Testis (tissue), 3 donors: Measurements from ENCODE around the gene USP16. TPM values are rescaled to one million over a fixed set of nuclear protein-coding genes. Genes with fewer than 3 reads are reported as not detected.

Experiments used
- DNase-seq: peaks from one replicate; pipeline ENCODE4 v3.0.0-alpha.2; 2019
- H3K27ac ChIP-seq, 2 donors: fragments of 200-600 bp; sonication (generic); one replicate each; pipeline ENCODE4 v1.5.1; 2019
- H3K27me3 ChIP-seq: fragments of 200-600 bp; sonication (generic); one replicate; pipeline ENCODE4 v1.5.1; 2019
- H3K36me3 ChIP-seq: fragments of 200-600 bp; sonication (generic); one replicate; pipeline ENCODE4 v1.5.1; 2017; ENCODE audit warnings: low read depth; ENCODE audit errors: missing control alignments
- H3K4me1 ChIP-seq: fragments of 200-600 bp; sonication (generic); one replicate; pipeline ENCODE4 v1.5.1; 2019
- H3K4me3 ChIP-seq, 2 donors: fragments of 200-600 bp; sonication (generic); one replicate each; pipeline ENCODE4 v1.5.1; 2017 to 2019
- H3K9me3 ChIP-seq: fragments of 200-600 bp; sonication (generic); one replicate; pipeline ENCODE4 v1.5.1; 2017
- CTCF ChIP-seq, 3 experiments: fragments of 450-650 bp in 2 of 3; fragments of 200-600 bp in 1 of 3; sonication (generic) in 1 of 3; IDR thresholded peaks; one replicate each; pipeline ENCODE4 v1.5.1; 2016 to 2019; ENCODE audit warnings: antibody characterized with exemption in 3 of 3, mild to moderate bottlenecking in 2 of 3, moderate library complexity in 1 of 3
- POLR2A ChIP-seq: fragments of 450-650 bp; IDR thresholded peaks from one replicate; pipeline ENCODE4 v1.6.1; 2017; ENCODE audit warnings: antibody characterized with exemption, mild to moderate bottlenecking, moderate library complexity
- WGBS, 2 donors: methylation state at CpG; one replicate each; pipeline ENCODE4 v1.1.5; 2018; 5-methylcytosine and 5-hydroxymethylcytosine counted together
- intact Hi-C: fragments of 100-400 bp; cut with DNase I; formaldehyde crosslinking; loops from one replicate; pipeline ENCODE4 v1.15.1; 2023; ENCODE audit warnings: low total_unique reads
- polyA plus RNA-seq: library from polyadenylated mRNA; stranded (reverse); fragments of 350-450 nt; fragmentation: Illumina TruSeq; extraction: RNeasy Lipid Tissue Mini Kit (QIAGEN cat#74804); gene quantifications from one replicate; pipeline ENCODE4 v1.2.3, GENCODE V29; 2014; ENCODE audit warnings: low read depth, low replicate concordance; ENCODE audit not compliant: insufficient read depth
- total RNA-seq, 2 donors: library from RNA; depleted of rRNA; stranded (reverse); fragments of >200 nt; gene quantifications; one replicate each; pipeline ENCODE4 v1.2.3, GENCODE V29; 2016

The USP16 gene
- total and polyA plus RNA-seq, 3 donors from 2014 or later = 17.9 to 37.9 (median 33.2) TPM

GRCh38 chr21:29083306-29083705 is 58.8 kb downstream of the USP16 start:
- intact Hi-C loops = no loop called here
- WGBS, 2 donors = 70 to 76% methylated on average over 3 of the region's 3 CpGs

GRCh38 chr21:29084372-29084771 is 59.9 kb downstream of the USP16 start:
- 54 to 61% methylated on average over 2 of the region's 2 CpGs for WGBS, 2 donors
- Histone ChIP-seq H3K27ac (no peak overlapping the region), H3K4me1 (peaks cover 12% of the 10 kb centered on the region), H3K9me3 (no peaks in the 10 kb centered on the region), H3K36me3 (no peaks in the 10 kb centered on the region), H3K4me3 (no peak overlapping the region), H3K27me3 (no peaks in the 10 kb centered on the region)
- TF ChIP-seq CTCF (IDR thresholded peaks at IDR 0.05) = no peak
- no peak for TF ChIP-seq POLR2A
- intact Hi-C loops = no loop called here
- DNase-seq = no peak

More at GRCh38 chr21:29083306-29083705, 58.8 kb downstream of the USP16 start:
- H3K27ac ChIP-seq = no peak overlapping the region
- H3K27me3 ChIP-seq = no peaks in the 10 kb centered on the region
- H3K9me3 ChIP-seq = no peaks in the 10 kb centered on the region
- H3K4me3 ChIP-seq = no peak overlapping the region
- H3K4me1 ChIP-seq = peaks cover 20% of the 10 kb centered on the region
- no peak for DNase-seq
- TF ChIP-seq POLR2A (no peak), CTCF (IDR thresholded peaks at IDR 0.05) (no peak)
- H3K36me3 ChIP-seq = no peaks in the 10 kb centered on the region

- Histone ChIP-seq H3K9me3 (no peaks in the 10 kb centered on the region), H3K4me3 (no peak overlapping the region), H3K27ac (no peak overlapping the region), H3K4me1 (peaks cover 11% of the 10 kb centered on the region), H3K27me3 (no peaks in the 10 kb centered on the region), H3K36me3 (no peaks in the 10 kb centered on the region)
- WGBS, 2 donors = 84 to 85% methylated on average over 8 of the region's 8 CpGs
- intact Hi-C loops = no loop called here
- DNase-seq = no peak
- TF ChIP-seq CTCF (IDR thresholded peaks at IDR 0.05) (no peak), POLR2A (no peak)
Observed at GRCh38 chr21:29085106-29085752, 60.8 kb downstream of the USP16 start.

- H3K36me3 ChIP-seq = no peaks in the 10 kb centered on the region
- peaks cover 2% of the 10 kb centered on the region for H3K4me1 ChIP-seq
- no peaks in the 10 kb centered on the region for H3K27me3 ChIP-seq
- H3K9me3 ChIP-seq = no peaks in the 10 kb centered on the region
- no peak for DNase-seq
- intact Hi-C loops = loop anchor here (5.0 kb wide), 1 partner anchor 281 kb away; no protein-coding TSS in a partner anchor
- no peak overlapping the region for H3K4me3 ChIP-seq
- 58 to 73% methylated on average over 1 of the region's 1 CpG for WGBS, 2 donors
- H3K27ac ChIP-seq = no peak overlapping the region
- TF ChIP-seq CTCF (IDR thresholded peaks at IDR 0.05) (no peak), POLR2A (no peak)
Observed at GRCh38 chr21:29091033-29091432, 66.6 kb downstream of the USP16 start.
